Mammary epithelial cell (primary cell): Measurements from ENCODE around the gene ARL2.

ENCODE experiments used
- EZH2 ChIP-seq: IDR thresholded peaks from 2 replicates; pipeline ENCODE4 v1.6.1; 2012; ENCODE audit warnings: low read length, inconsistent platforms, borderline replicate concordance
- TF ChIP-seq, protein P1 (sequence below), 2 donors: IDR thresholded peaks in 1 of 2; conservative IDR thresholded peaks in 1 of 2; 2 replicates each; pipeline ENCODE4 v1.5.1; 2011 to 2012; ENCODE audit warnings: inconsistent platforms in 2 of 2, low read length in 2 of 2, mild to moderate bottlenecking in 2 of 2, control low read depth in 1 of 2, low read depth in 1 of 2; ENCODE audit not compliant: insufficient read depth in 1 of 2; ENCODE audit errors: extremely low read depth in 1 of 2

DNA sequence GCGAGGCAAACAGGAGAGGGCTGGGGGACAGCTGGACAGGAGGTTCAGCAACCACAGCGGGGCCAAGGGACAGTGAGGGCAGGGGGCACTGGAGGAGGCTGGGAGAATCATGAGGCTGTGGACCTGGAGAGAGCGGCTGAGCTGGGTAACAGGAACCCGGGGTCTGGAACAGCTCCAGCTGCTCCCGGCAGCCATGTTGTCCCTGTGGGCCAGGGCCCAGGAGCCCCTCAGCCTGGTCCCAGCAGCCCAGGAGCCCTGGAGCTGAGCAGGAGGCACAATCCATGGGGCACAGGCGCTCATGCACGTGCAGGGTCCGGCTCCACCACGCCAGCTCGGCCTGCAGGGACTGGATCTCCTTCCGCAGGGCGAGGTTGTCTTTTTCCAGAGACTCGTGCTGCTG is 24.5 kb upstream of the ARL2 start:
- TF ChIP-seq, protein P1, sequence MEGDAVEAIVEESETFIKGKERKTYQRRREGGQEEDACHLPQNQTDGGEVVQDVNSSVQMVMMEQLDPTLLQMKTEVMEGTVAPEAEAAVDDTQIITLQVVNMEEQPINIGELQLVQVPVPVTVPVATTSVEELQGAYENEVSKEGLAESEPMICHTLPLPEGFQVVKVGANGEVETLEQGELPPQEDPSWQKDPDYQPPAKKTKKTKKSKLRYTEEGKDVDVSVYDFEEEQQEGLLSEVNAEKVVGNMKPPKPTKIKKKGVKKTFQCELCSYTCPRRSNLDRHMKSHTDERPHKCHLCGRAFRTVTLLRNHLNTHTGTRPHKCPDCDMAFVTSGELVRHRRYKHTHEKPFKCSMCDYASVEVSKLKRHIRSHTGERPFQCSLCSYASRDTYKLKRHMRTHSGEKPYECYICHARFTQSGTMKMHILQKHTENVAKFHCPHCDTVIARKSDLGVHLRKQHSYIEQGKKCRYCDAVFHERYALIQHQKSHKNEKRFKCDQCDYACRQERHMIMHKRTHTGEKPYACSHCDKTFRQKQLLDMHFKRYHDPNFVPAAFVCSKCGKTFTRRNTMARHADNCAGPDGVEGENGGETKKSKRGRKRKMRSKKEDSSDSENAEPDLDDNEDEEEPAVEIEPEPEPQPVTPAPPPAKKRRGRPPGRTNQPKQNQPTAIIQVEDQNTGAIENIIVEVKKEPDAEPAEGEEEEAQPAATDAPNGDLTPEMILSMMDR (conservative IDR thresholded peaks at IDR 0.05 in 1 of 2, IDR thresholded peaks at IDR 0.05 in 1 of 2; ENCODE audit: extremely low read depth in 1 of 2, insufficient read depth in 1 of 2, low read depth in 1 of 2, low read length in 2 of 2), result no peak
- no peak for TF ChIP-seq EZH2
